ENCODE results near the gene SORBS2. TPM values are rescaled to one million over a fixed set of nuclear protein-coding genes. Genes with fewer than 3 reads are reported as not detected.

The SORBS2 gene
- total and polyA plus RNA-seq, 2 donors (not counting 1 experiment from before 2014, with no cell fraction given), result 0.25 to 0.89 TPM

DNA sequence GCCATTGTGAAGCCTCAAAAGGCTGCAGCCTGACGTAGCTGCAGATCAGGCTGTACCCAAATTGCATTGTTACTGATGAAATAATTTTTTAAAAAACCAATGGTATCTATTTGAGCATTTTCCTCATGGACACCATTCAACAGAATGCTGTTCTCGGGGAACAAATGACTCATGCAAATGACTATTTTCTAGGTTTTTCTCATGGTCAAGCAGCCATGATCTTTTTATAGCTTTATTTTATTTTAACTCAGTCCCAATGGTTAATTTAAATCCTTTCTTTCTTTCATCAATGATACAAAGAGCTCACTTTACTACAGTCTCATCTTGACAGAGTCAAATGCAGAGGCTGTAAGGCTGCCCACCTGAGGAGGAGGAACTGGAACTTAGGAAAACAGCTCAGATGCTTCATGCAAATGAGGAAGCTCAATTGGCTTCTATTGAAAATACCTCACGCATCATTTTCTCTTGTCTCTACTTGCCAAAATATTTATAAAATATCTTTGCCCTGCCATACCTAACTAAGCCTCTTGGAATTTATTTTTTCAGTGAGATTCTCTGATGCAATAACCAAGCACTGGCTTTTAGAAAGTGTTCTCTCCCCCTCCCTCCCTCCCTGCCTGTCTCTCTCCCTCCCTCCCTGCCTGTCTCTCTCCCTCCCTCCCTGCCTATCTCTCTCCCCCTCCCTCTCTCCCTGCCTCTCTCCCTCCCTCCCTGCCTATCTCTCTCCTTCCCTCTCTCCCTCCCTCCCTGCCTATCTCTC is 81.0 kb downstream of the SORBS2 start:
- peaks cover 0 to 5% (median 0%) of the 10 kb centered on the region in 3 donors for H3K9me3 ChIP-seq (ENCODE audit: control extremely low read depth in 1 of 3, control insufficient read depth in 2 of 3, insufficient read depth in 1 of 3, low read length in 2 of 3)
- intact Hi-C loops (cut with micrococcal nuclease), result no loop called here
- peaks cover 5 to 26% of the 10 kb centered on the region in 2 donors for H3K4me1 ChIP-seq (ENCODE audit: control insufficient read depth in 2 of 2, insufficient read depth in 2 of 2, low read length in 2 of 2)
- peaks cover 10% of the 10 kb centered on the region for H3K4me1 Mint-ChIP-seq
- DNase-seq (no peak), ATAC-seq (ENCODE audit: low read depth) (no peak)
- no peak overlapping the region for H3K4me3 ChIP-seq (ENCODE audit: control extremely low read depth in 1 of 5, extremely low read depth in 1 of 5, insufficient read depth in 1 of 5, low read depth in 2 of 5, low read length in 4 of 5)
- H3K4me3 Mint-ChIP-seq, result no peak overlapping the region
- no peaks in the 10 kb centered on the region for H3K79me2 ChIP-seq (ENCODE audit: control insufficient read depth, insufficient read depth, low read length)
- H3K27me3 Mint-ChIP-seq, result peaks cover 27% of the 10 kb centered on the region
- H3K9ac ChIP-seq (ENCODE audit: low read length), result no peak overlapping the region
- no peaks in the 10 kb centered on the region for H3K36me3 ChIP-seq (replicated peaks in 1 of 2; ENCODE audit: control extremely low read depth in 1 of 2, control insufficient read depth in 1 of 2, extremely low read depth in 1 of 2, insufficient read depth in 2 of 2, low read length in 1 of 2)
- no peak overlapping the region for H3K27ac ChIP-seq (ENCODE audit: low read length in 2 of 2)
- H4K20me1 ChIP-seq (ENCODE audit: control insufficient read depth, insufficient read depth, low read length, poor library complexity, severe bottlenecking), result no peaks in the 10 kb centered on the region
- H2AFZ ChIP-seq (ENCODE audit: insufficient read depth, low read depth, low read length, poor library complexity, severe bottlenecking), result no peak overlapping the region
- no peak overlapping the region for H3K4me2 ChIP-seq (replicated peaks; ENCODE audit: low read depth, low read length, poor library complexity, severe bottlenecking)
- CTCF ChIA-PET, result no interaction called here
- H3K27ac Mint-ChIP-seq, result no peak overlapping the region
- H3K9me3 Mint-ChIP-seq (ENCODE audit: insufficient read depth), result no peaks in the 10 kb centered on the region
- POLR2A ChIA-PET, result no interaction called here
- 88% methylated on average over 1 of the region's 3 CpGs for WGBS (ENCODE audit: insufficient coverage)
- TF ChIP-seq EZH2 (IDR thresholded peaks at IDR 0.05; ENCODE audit: borderline replicate concordance, insufficient read depth, low read depth, low read length, poor library complexity, severe bottlenecking), result no peak
- TF ChIP-seq, protein P1, sequence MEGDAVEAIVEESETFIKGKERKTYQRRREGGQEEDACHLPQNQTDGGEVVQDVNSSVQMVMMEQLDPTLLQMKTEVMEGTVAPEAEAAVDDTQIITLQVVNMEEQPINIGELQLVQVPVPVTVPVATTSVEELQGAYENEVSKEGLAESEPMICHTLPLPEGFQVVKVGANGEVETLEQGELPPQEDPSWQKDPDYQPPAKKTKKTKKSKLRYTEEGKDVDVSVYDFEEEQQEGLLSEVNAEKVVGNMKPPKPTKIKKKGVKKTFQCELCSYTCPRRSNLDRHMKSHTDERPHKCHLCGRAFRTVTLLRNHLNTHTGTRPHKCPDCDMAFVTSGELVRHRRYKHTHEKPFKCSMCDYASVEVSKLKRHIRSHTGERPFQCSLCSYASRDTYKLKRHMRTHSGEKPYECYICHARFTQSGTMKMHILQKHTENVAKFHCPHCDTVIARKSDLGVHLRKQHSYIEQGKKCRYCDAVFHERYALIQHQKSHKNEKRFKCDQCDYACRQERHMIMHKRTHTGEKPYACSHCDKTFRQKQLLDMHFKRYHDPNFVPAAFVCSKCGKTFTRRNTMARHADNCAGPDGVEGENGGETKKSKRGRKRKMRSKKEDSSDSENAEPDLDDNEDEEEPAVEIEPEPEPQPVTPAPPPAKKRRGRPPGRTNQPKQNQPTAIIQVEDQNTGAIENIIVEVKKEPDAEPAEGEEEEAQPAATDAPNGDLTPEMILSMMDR (IDR thresholded peaks at IDR 0.05), result no peak
- H3K27me3 ChIP-seq (replicated peaks in 1 of 4; ENCODE audit: control extremely low read depth in 1 of 4, control insufficient read depth in 3 of 4, insufficient read depth in 4 of 4, low read length in 3 of 4), result peaks cover 0 to 7% (median 4%) of the 10 kb centered on the region in 4 experiments

- TF ChIP-seq, protein P1 (IDR thresholded peaks at IDR 0.05), result no peak
- TF ChIP-seq EZH2 (IDR thresholded peaks at IDR 0.05; ENCODE audit: borderline replicate concordance, insufficient read depth, low read depth, low read length, poor library complexity, severe bottlenecking), result no peak
- 41% methylated on average over 4 of the region's 4 CpGs for WGBS (ENCODE audit: insufficient coverage)
- Histone ChIP-seq H3K4me2 (replicated peaks; ENCODE audit: low read depth, low read length, poor library complexity, severe bottlenecking) (no peak overlapping the region), H3K27ac (ENCODE audit: low read length in 2 of 2) (no peak overlapping the region), H3K27me3 (replicated peaks in 1 of 4; ENCODE audit: control extremely low read depth in 1 of 4, control insufficient read depth in 3 of 4, insufficient read depth in 4 of 4, low read length in 3 of 4) (peaks cover 0 to 7% (median 4%) of the 10 kb centered on the region in 4 experiments), H3K4me3 (ENCODE audit: control extremely low read depth in 1 of 5, extremely low read depth in 1 of 5, insufficient read depth in 1 of 5, low read depth in 2 of 5, low read length in 4 of 5) (no peak overlapping the region), H3K9ac (ENCODE audit: low read length) (no peak overlapping the region), H3K4me1 (ENCODE audit: control insufficient read depth in 2 of 2, insufficient read depth in 2 of 2, low read length in 2 of 2) (peaks cover 5 to 26% of the 10 kb centered on the region in 2 donors), H4K20me1 (ENCODE audit: control insufficient read depth, insufficient read depth, low read length, poor library complexity, severe bottlenecking) (no peaks in the 10 kb centered on the region), H3K36me3 (replicated peaks in 1 of 2; ENCODE audit: control extremely low read depth in 1 of 2, control insufficient read depth in 1 of 2, extremely low read depth in 1 of 2, insufficient read depth in 2 of 2, low read length in 1 of 2) (no peaks in the 10 kb centered on the region), H3K79me2 (ENCODE audit: control insufficient read depth, insufficient read depth, low read length) (no peaks in the 10 kb centered on the region), H3K9me3 (ENCODE audit: control extremely low read depth in 1 of 3, control insufficient read depth in 2 of 3, insufficient read depth in 1 of 3, low read length in 2 of 3) (peaks cover 0 to 5% (median 0%) of the 10 kb centered on the region in 3 donors), H2AFZ (ENCODE audit: insufficient read depth, low read depth, low read length, poor library complexity, severe bottlenecking) (no peak overlapping the region)
- ChIA-PET CTCF (no interaction called here), POLR2A (no interaction called here)
- Mint-ChIP-seq H3K27me3 (peaks cover 27% of the 10 kb centered on the region), H3K27ac (no peak overlapping the region), H3K4me1 (peaks cover 10% of the 10 kb centered on the region), H3K9me3 (ENCODE audit: insufficient read depth) (no peaks in the 10 kb centered on the region), H3K4me3 (no peak overlapping the region)
- no peak for ATAC-seq (ENCODE audit: low read depth)
- intact Hi-C loops (cut with micrococcal nuclease), result no loop called here
- DNase-seq, result no peak
Measured at GRCh38 chr4:185730387-185730786, 81.6 kb downstream of the SORBS2 start.
